Measurements from ENCODE around the gene GNB2.
"Not testable (repeated sequence)": the region's sequence is repeated elsewhere in the genome, so short reads cannot be mapped to it uniquely, and the experiment has no call there.

GNB2 gene

DNA sequence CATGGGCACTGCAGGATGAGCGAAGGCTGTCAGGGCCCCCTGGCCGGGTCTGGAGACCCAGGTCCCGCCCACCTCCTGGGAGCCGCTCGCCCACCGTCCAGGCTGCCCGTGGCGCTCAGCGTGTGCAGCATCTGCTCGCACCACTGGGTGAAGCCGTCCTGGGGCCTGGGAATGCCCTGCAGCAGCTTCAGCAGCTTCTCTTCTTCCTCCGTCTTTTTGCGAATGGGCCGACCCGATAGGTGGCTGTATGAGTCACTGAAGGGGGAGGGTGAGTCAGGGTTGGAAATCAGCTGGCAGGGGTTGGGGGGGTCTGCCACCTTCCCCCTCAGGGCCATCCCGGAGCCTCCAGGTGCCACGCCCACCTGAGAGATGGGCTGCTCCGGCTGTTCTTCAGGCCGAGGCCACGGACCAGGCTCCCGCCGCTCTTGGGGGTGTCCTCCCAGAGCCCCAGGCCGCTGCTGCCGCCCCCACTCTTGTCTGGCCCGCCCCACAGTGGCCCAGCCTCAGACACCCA lies 8.7 kb downstream of the GNB2 start:
- DNase-seq = no peak

- no peak for DNase-seq
Observed at GRCh38 chr7:100682991-100683658, 9.6 kb downstream of the GNB2 start.

GRCh38 chr7:100683659-100684533 lies 10.4 kb downstream of the GNB2 start:
- no peak for DNase-seq

GRCh38 chr7:100684534-100685042 lies 11.0 kb downstream of the GNB2 start:
- DNase-seq = no peak

- no peak for DNase-seq
Observed at GRCh38 chr7:100685049-100685605, 11.6 kb downstream of the GNB2 start.

DNA sequence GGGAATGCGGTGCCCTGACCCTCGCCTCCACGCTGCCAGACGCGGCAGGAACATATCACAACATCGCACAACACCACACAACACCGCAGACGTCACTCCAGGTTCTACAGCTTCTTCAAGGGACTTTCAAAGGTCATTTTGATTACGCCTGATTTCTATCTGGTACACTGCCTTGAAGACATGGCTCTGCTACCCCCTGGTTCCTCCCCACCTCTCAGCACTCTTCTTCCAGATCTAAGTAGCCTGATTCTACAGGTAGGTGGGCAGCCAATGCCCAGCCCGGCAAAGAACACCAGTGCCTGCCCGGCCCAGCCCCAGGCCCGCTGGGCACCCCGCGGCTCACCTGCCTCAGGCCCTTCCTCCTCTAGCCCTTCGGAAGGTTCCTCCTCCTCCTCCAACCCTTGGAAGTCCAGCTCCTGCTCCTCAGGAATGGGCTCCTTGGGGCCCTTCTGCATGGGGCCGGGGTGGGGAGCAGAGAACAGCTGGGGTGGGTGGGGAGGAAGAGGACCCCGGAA lies 12.1 kb downstream of the GNB2 start:
- no peak for DNase-seq

DNA sequence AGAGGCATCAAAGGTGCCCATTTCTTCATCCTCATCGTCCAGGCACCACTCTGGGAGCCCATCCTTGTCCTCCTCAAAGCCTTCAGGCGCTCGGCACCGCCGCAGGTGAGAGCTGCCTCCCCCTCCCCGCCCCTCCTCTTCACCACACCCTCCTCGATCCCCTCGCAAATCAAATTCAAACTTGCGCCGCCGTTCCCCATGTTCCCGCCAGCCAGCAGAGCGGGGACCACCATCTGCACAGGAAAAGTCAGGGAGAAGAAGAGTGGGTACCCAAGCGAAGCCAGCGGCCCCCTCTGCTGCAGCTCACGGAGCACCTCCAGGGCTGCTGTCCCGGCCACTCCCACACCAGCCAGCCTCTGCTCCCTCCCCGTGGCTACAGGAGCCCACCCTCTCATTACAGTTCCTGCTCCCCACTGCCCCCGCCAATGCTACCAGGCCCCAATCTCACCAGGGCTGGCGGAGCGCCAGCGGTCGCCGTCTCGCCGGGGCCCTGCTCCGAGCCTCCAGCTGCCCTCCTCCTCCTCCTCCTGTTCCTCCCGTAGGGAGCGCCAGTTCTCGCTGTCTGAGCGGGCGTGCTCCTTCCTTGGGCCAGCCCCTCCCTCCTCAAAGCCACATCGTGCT lies 12.8 kb downstream of the GNB2 start:
- no peak for DNase-seq

DNA sequence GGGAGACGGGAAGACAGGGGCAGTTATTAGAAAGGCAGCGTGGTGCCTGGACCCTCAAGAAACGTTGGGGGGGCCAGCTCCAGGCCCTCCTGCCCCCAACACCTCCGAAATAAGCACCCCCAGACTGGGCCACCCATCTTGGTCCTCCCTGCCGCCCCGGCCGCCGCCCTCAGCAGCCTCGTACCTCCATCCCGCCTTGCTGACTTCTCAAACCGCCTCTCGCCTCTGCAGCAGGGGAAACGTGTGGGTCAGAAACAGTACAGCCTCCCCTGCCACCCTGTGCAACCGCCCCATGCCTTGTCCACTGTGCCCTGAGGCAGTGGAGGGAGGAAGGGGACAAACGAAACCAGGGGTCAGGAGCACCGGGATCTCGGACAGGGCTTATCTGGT lies 13.3 kb downstream of the GNB2 start:
- no peak for DNase-seq

DNA sequence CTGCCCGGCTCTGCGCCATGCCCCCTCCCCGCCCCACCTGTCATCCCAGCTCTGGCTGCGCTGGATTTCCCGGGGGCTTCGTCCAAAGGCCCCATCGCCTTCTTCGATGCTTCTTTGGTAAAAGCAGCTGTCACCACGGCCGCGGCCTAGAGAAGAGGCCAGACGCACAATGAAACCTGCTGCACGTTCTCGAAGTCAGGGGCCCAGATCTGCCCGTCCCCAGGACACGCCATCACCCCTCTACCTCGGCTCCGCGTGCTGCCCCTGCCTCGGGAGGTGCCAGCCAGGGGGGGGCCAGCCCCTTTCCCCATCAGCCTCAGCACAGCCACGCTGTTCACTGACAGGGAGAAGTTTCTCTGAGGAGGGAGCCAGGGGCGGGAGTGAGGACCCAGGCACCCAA lies 13.7 kb downstream of the GNB2 start:
- no peak for DNase-seq

DNA sequence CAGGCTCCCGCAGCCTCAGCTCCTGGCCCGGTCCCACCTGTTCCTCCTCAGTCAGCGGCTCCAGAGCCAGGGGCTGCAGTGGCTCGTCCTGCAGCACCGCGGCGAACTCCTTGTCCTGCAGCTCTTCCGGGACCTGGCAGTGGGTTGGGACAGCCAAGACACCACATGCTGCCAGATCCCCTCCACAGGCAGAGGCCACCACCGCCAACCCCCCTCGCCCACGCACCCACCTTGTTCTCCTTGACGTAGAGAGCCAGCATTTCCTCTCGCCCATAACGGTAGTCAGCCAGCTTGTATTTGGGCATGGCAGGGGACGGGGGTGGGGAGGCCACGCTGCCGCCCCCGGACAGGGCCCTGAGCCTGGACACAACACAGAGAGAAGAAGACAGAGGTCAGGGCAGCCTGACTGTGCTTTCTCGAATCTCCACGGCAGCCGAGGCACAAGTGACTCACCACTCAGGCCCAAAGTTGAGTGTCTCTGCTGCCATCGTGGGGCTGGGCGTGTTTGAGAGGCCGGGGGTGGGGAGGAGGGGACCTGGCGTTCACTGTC lies 14.3 kb downstream of the GNB2 start:
- no peak for DNase-seq

DNA sequence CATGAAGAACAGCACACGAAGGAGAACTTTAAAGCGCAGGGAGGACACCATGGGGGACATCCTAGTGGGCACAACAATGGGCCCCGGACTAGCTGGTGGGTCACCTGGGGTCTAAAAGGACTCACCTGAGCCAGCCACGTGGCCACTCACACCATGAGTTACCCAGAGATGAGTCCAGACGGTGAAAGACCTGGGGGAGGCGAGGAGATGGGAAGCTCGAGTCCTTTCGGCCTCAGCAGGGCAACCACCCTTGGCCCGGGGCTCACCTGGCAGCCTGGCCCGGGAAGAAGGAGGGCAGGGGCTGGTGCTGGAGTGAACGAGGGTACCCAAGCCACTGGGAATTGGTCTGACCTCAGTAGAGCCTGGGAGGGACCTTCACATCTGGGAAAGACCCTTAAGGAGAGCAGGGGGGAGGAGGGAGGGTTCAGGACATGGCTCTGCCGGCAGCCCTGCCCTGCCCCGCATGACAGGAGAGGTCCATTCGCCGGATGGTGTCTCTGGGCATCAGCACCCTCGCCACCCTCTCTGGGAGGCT lies 14.9 kb downstream of the GNB2 start:
- DNase-seq = no peak

DNA sequence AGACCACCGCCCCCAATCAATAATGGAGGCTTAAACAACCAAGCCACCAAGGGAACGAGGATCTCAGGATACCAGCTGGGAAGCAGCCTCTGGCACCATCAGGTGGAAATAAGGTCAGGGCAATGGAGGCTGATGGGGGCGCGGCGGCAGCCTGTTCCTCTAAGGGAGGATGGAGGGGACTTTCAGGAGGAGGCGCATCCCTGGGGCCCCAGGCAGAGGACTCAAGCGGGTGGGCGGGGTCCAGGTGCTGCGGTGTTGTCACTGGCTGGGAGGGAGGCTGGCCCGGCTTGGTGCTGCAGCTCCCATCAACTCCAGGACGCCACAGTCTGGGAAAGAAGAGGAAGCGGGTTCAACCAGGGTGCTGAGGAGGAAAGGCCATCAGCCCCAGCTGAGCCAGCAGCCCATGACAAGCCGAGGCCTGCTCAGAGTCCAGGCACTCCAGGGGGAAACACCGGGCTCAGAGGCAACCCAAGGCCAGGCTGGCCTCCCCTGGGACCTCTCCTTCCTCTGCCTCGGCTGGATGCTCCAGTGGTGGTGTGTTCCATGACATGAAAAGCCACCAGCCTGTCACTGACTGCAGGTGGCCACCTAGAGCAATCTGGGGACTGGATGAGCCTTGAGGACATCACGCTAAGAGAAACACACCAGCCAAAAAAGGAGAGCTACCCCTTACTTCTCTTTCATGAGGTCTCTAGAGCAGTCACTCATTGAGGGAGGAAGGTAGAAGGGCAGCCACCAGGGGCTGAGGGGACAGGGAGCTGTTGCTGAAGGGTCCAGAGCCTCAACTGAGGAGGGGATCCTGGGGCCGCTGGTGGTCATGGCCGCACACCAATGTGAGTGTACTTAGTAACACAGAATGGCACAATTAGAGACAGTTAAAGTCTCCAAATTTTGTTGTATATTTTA lies 15.9 kb downstream of the GNB2 start:
- no peak for DNase-seq

- DNase-seq = peak; percentile 78
Observed at GRCh38 chr7:100691676-100692577, 18.4 kb downstream of the GNB2 start.

DNA sequence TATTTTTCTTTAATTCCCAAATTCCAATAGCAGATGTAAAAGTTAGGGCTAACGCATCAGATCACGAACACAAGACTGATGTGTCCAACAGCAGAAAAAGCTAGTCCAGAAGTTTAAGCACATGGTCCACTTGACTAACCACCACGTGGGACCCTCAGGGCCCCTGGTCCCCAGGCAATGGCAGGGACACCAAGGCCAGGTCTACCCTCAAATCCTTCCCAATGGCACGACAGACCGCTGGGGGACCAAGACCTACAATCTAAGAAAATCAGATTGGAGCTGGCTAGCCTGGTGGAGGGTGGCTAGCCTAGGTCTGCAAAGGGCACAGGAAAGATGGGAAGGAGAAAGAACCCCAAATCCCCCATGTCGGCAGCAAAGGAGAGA lies 19.0 kb downstream of the GNB2 start:
- no peak for DNase-seq

GRCh38 chr7:100693312-100694097 lies 20.0 kb downstream of the GNB2 start:
- DNase-seq = no peak

- DNase-seq = peak; percentile 64
Observed at GRCh38 chr7:100694098-100694745, 20.7 kb downstream of the GNB2 start, which contains the start of gene GIGYF1. Gene GIGYF1 (minus strand): TSS chr7:100694250. CDS start chr7:100688238, 6,012 bp downstream.

DNA sequence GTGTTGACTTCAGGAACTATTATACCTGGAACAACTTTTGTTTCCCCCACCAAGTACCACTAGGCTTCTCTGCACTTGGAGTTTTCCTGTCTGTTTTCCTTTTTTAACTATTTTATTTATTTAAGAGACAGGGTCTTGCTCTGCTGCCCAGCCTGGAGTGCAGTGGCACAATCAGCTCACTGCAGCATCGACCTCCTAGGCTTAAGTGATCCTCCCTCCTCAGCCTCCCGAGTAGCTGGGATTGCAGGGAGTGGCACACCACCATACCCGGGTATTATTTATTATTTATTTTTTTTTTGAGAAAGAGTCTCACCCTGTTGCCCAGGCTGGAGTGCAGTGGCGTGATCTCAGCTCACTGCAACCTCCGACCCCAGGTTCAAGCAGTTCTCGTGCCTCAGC lies 22.6 kb downstream of the GNB2 start:
- no peak for DNase-seq

- no peak for DNase-seq
Observed at GRCh38 chr7:100699018-100699417, 25.5 kb downstream of the GNB2 start.

DNA sequence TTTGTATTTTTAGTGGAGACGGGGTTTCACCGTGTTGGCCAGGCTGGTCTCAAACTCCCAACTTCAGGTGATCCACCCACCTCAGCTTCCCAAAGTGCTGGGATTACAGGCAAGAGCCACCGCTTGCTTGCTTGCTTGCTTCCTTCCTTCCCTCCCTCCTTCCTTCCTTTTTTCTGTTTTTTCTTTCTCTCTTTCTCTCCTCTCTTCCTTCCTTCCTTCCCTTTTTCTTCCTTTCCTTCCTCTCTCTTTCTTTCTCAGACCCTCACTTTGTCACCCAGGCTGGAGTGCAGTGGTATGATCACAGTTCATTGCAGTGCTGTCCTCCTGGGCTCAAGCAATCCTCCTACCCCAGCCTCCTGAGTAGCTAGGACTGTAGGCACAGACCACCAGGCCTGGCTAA lies 27.5 kb downstream of the GNB2 start:
- not testable (repeated sequence) for DNase-seq
